ENCODE measurements around the gene ZNF117.
"Not testable (repeated sequence)": the region's sequence is repeated elsewhere in the genome, so short reads cannot be mapped to it uniquely, and the experiment has no call there.

The ZNF117 gene

GRCh38 chr7:64990936-64991335 is at the start of gene ZNF117:
TSS of gene ZNF117 (minus strand) at chr7:64991036.
- no peak for ATAC-seq
- TF ChIP-seq POU6F1 (CRISPR knock-in tag; IDR thresholded peaks at IDR 0.05; ENCODE audit: borderline replicate concordance, low read depth): no peak
- TF ChIP-seq CSDC2 (CRISPR knock-in tag; IDR thresholded peaks at IDR 0.05): no peak
- no peak for TF ChIP-seq ARNTL (CRISPR knock-in tag; IDR thresholded peaks at IDR 0.05; ENCODE audit: borderline replicate concordance, low read depth)
- TF ChIP-seq, protein P1, sequence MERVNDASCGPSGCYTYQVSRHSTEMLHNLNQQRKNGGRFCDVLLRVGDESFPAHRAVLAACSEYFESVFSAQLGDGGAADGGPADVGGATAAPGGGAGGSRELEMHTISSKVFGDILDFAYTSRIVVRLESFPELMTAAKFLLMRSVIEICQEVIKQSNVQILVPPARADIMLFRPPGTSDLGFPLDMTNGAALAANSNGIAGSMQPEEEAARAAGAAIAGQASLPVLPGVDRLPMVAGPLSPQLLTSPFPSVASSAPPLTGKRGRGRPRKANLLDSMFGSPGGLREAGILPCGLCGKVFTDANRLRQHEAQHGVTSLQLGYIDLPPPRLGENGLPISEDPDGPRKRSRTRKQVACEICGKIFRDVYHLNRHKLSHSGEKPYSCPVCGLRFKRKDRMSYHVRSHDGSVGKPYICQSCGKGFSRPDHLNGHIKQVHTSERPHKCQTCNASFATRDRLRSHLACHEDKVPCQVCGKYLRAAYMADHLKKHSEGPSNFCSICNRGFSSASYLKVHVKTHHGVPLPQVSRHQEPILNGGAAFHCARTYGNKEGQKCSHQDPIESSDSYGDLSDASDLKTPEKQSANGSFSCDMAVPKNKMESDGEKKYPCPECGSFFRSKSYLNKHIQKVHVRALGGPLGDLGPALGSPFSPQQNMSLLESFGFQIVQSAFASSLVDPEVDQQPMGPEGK (CRISPR knock-in tag; IDR thresholded peaks at IDR 0.05; ENCODE audit: borderline replicate concordance): no peak
- TF ChIP-seq BACH2 (CRISPR knock-in tag; IDR thresholded peaks at IDR 0.05; ENCODE audit: borderline replicate concordance): no peak
- TF ChIP-seq ZNF565 (CRISPR knock-in tag; conservative IDR thresholded peaks at IDR 0.05; ENCODE audit: low read depth): no peak
- TF ChIP-seq, protein P2, sequence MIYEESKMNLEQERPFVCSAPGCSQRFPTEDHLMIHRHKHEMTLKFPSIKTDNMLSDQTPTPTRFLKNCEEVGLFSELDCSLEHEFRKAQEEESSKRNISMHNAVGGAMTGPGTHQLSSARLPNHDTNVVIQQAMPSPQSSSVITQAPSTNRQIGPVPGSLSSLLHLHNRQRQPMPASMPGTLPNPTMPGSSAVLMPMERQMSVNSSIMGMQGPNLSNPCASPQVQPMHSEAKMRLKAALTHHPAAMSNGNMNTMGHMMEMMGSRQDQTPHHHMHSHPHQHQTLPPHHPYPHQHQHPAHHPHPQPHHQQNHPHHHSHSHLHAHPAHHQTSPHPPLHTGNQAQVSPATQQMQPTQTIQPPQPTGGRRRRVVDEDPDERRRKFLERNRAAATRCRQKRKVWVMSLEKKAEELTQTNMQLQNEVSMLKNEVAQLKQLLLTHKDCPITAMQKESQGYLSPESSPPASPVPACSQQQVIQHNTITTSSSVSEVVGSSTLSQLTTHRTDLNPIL (CRISPR knock-in tag; IDR thresholded peaks at IDR 0.05; ENCODE audit: low read depth): no peak
- TF ChIP-seq, protein P3, sequence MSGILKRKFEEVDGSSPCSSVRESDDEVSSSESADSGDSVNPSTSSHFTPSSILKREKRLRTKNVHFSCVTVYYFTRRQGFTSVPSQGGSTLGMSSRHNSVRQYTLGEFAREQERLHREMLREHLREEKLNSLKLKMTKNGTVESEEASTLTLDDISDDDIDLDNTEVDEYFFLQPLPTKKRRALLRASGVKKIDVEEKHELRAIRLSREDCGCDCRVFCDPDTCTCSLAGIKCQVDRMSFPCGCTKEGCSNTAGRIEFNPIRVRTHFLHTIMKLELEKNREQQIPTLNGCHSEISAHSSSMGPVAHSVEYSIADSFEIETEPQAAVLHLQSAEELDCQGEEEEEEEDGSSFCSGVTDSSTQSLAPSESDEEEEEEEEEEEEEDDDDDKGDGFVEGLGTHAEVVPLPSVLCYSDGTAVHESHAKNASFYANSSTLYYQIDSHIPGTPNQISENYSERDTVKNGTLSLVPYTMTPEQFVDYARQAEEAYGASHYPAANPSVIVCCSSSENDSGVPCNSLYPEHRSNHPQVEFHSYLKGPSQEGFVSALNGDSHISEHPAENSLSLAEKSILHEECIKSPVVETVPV (CRISPR knock-in tag; IDR thresholded peaks at IDR 0.05): no peak
- no peak for TF ChIP-seq GLIS3 (CRISPR knock-in tag; IDR thresholded peaks at IDR 0.05)
- no peak for TF ChIP-seq ZFP3 (CRISPR knock-in tag; IDR thresholded peaks at IDR 0.05)
- TF ChIP-seq ESRRG (CRISPR knock-in tag; IDR thresholded peaks at IDR 0.05): no peak
- no peak for TF ChIP-seq ISL1 (CRISPR knock-in tag; IDR thresholded peaks at IDR 0.05)
- no peak for TF ChIP-seq ZFP30 (CRISPR knock-in tag; IDR thresholded peaks at IDR 0.05)
- TF ChIP-seq, protein P4, sequence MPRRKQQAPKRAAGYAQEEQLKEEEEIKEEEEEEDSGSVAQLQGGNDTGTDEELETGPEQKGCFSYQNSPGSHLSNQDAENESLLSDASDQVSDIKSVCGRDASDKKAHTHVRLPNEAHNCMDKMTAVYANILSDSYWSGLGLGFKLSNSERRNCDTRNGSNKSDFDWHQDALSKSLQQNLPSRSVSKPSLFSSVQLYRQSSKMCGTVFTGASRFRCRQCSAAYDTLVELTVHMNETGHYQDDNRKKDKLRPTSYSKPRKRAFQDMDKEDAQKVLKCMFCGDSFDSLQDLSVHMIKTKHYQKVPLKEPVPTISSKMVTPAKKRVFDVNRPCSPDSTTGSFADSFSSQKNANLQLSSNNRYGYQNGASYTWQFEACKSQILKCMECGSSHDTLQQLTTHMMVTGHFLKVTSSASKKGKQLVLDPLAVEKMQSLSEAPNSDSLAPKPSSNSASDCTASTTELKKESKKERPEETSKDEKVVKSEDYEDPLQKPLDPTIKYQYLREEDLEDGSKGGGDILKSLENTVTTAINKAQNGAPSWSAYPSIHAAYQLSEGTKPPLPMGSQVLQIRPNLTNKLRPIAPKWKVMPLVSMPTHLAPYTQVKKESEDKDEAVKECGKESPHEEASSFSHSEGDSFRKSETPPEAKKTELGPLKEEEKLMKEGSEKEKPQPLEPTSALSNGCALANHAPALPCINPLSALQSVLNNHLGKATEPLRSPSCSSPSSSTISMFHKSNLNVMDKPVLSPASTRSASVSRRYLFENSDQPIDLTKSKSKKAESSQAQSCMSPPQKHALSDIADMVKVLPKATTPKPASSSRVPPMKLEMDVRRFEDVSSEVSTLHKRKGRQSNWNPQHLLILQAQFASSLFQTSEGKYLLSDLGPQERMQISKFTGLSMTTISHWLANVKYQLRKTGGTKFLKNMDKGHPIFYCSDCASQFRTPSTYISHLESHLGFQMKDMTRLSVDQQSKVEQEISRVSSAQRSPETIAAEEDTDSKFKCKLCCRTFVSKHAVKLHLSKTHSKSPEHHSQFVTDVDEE (CRISPR knock-in tag; IDR thresholded peaks at IDR 0.05): no peak
- no peak for TF ChIP-seq ZNF70 (CRISPR knock-in tag; IDR thresholded peaks at IDR 0.05)
- no peak for TF ChIP-seq ZC3H10 (CRISPR knock-in tag; IDR thresholded peaks at IDR 0.05)

GRCh38 chr7:65038767-65039166 is 47.9 kb upstream of the ZNF117 start:
- peak; percentile 34 for ATAC-seq

GRCh38 chr7:65037740-65038688 is 47.2 kb upstream of the ZNF117 start:
- TF ChIP-seq, protein P2 (CRISPR knock-in tag; IDR thresholded peaks at IDR 0.05; ENCODE audit: low read depth): no peak
- no peak for TF ChIP-seq ARNTL (CRISPR knock-in tag; IDR thresholded peaks at IDR 0.05; ENCODE audit: borderline replicate concordance, low read depth)
- ATAC-seq: peak; percentile 87

- ATAC-seq: not testable (repeated sequence)
These were observed 45.7 kb upstream of the ZNF117 start for GRCh38 chr7:65036526-65036925.

- not testable (repeated sequence) for ATAC-seq
These were observed 44.6 kb upstream of the ZNF117 start for GRCh38 chr7:65035469-65035868.

DNA sequence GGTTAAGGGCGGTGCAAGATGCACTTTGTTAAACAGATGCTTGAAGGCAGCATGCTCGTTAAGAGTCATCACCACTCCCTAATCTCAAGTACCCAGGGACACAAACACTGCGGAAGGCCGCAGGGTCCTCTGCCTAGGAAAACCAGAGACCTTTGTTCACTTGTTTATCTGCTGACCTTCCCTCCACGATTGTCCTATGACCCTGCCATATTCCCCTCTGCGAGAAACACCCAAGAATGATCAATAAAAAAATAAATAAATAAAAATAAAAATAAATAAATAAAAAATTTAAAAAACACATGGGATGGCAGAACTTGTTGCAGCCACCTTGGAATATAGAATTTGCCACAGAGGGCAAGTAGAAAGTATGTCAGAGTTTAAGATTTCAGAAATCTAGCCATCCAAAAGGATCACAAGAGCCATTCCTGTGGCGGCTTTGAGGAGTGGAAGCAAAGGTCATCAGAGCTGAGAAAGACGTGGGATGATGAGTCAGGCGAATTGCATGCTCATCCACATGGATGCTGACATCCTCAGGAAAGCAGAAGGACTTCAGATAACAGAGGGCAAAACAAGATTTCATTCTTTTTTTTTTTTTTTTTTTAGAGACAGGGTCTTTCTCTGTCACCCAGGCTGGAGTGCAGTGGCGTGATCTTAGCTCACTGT is 43.4 kb upstream of the ZNF117 start:
- not testable (repeated sequence) for ATAC-seq

GRCh38 chr7:65033391-65033790 is 42.6 kb upstream of the ZNF117 start:
- ATAC-seq: not testable (repeated sequence)

DNA sequence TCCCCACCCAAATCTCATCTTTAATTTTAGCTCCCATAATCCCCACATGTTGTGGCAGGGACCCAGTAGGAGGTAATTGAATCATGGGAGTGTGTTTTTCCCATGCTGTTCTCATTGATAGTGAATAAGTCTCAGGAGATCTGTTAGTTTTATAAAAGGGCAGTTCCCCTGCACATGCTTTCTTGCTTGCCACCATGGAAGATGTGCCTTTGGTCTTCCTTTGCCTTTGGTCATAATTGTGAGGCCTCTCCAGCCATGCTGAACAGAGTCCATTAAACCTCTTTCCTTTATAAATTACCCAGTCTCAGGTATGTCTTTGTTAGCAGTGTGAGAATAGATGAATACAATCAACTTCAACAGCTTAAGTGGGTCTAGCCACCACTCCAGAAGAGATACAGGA is 34.2 kb upstream of the ZNF117 start:
- not testable (repeated sequence) for ATAC-seq

All from SK-N-SH treated with all-trans-retinoic acid at 6 μM for 48 hours (cell line).